GF-D8 (cell line): ENCODE measurements around the gene APBB2.
"Not testable (repeated sequence)": the region's sequence is repeated elsewhere in the genome, so short reads cannot be mapped to it uniquely, and the experiment has no call there.

Experiments used
- DNase-seq: peaks from one replicate; lab custom pipeline; 2025; lab: John Stamatoyannopoulos, UW

The APBB2 gene

GRCh38 chr4:40934676-40935075 lies 279.7 kb downstream of the APBB2 start:
- no peak for DNase-seq

- DNase-seq: no peak
Observed at GRCh38 chr4:40933272-40934053, 280.9 kb downstream of the APBB2 start.

GRCh38 chr4:40931841-40932240 lies 282.5 kb downstream of the APBB2 start:
- no peak for DNase-seq

- no peak for DNase-seq
Observed at GRCh38 chr4:40931238-40931637, 283.1 kb downstream of the APBB2 start.

GRCh38 chr4:40927074-40927473 lies 287.3 kb downstream of the APBB2 start:
- no peak for DNase-seq

GRCh38 chr4:40924793-40925117 lies 289.6 kb downstream of the APBB2 start:
- DNase-seq: no peak

- DNase-seq: no peak
Observed at GRCh38 chr4:40924096-40924792, 290.1 kb downstream of the APBB2 start.

- DNase-seq: no peak
Observed at GRCh38 chr4:40923316-40924095, 290.8 kb downstream of the APBB2 start.

GRCh38 chr4:40919976-40920375 lies 294.4 kb downstream of the APBB2 start:
- not testable (repeated sequence) for DNase-seq

- DNase-seq: no peak
Observed at GRCh38 chr4:40918330-40918729, 296.0 kb downstream of the APBB2 start.

GRCh38 chr4:40916880-40917279 lies 297.5 kb downstream of the APBB2 start:
- no peak for DNase-seq

- no peak for DNase-seq
Observed at GRCh38 chr4:40916218-40916555, 298.2 kb downstream of the APBB2 start.

- DNase-seq: no peak
Observed at GRCh38 chr4:40915318-40916217, 298.8 kb downstream of the APBB2 start.

GRCh38 chr4:40912460-40913184 lies 301.7 kb downstream of the APBB2 start:
- no peak for DNase-seq

- no peak for DNase-seq
Observed at GRCh38 chr4:40910706-40911105, 303.6 kb downstream of the APBB2 start.

- no peak for DNase-seq
Observed at GRCh38 chr4:40909363-40909876, 304.9 kb downstream of the APBB2 start.

GRCh38 chr4:40908702-40909362 lies 305.5 kb downstream of the APBB2 start:
- no peak for DNase-seq

- DNase-seq: no peak
Observed at GRCh38 chr4:40908297-40908696, 306.0 kb downstream of the APBB2 start.

GRCh38 chr4:40905414-40905813 lies 308.9 kb downstream of the APBB2 start:
- DNase-seq: no peak

GRCh38 chr4:40900531-40900930 lies 313.8 kb downstream of the APBB2 start:
- not testable (repeated sequence) for DNase-seq
